HEK293 (cell line): ENCODE results near the gene APC2.

Source experiments
- BCL11B ChIP-seq: fragments of 450-650 bp; formaldehyde crosslinking; IDR thresholded peaks from 2 replicates; pipeline ENCODE4 v1.5.1; 2016; ENCODE audit warnings: low read depth, missing biosample characterization, missing genetic modification characterization
- GLIS2 ChIP-seq: fragments of 450-650 bp; formaldehyde crosslinking; IDR thresholded peaks from 2 replicates; pipeline ENCODE4 v1.5.1; 2016; ENCODE audit warnings: missing biosample characterization, missing genetic modification characterization
- HIC1 ChIP-seq: fragments of 450-650 bp; formaldehyde crosslinking; IDR thresholded peaks from 2 replicates; pipeline ENCODE4 v1.5.1; 2016; ENCODE audit warnings: missing biosample characterization, missing genetic modification characterization
- HOXD13 ChIP-seq: sonication (generic); formaldehyde crosslinking; IDR thresholded peaks from 2 replicates; pipeline ENCODE4 v1.8.0; 2022; ENCODE audit warnings: missing genetic modification reagents, borderline replicate concordance
- INSM2 ChIP-seq: fragments of 450-650 bp; formaldehyde crosslinking; IDR thresholded peaks from 2 replicates; pipeline ENCODE4 v1.5.1; 2016; ENCODE audit warnings: missing biosample characterization, missing genetic modification characterization
- KLF16 ChIP-seq: fragments of 450-650 bp; formaldehyde crosslinking; IDR thresholded peaks from 2 replicates; pipeline ENCODE4 v1.5.1; 2017; ENCODE audit warnings: missing biosample characterization, missing genetic modification characterization
- KLF17 ChIP-seq: fragments of 450-650 bp; formaldehyde crosslinking; IDR thresholded peaks from 2 replicates; pipeline ENCODE4 v1.5.1; 2016; ENCODE audit warnings: missing biosample characterization, missing genetic modification characterization
- PRDM1 ChIP-seq: fragments of 450-650 bp; formaldehyde crosslinking; IDR thresholded peaks from 2 replicates; pipeline ENCODE4; 2016; ENCODE audit warnings: missing biosample characterization, missing genetic modification characterization
- PRDM2 ChIP-seq: fragments of 450-650 bp; formaldehyde crosslinking; IDR thresholded peaks from 2 replicates; pipeline ENCODE4 v1.5.1; 2016; ENCODE audit warnings: missing biosample characterization, missing genetic modification characterization, borderline replicate concordance
- PRDM6 ChIP-seq: fragments of 450-650 bp; formaldehyde crosslinking; IDR thresholded peaks from 2 replicates; pipeline ENCODE4 v1.5.1; 2017; ENCODE audit warnings: missing biosample characterization, missing genetic modification characterization
- RBAK ChIP-seq: fragments of 450-650 bp; formaldehyde crosslinking; IDR thresholded peaks from 2 replicates; pipeline ENCODE4 v1.5.1; 2016; ENCODE audit warnings: missing biosample characterization, missing genetic modification characterization
- SP7 ChIP-seq: fragments of 450-650 bp; formaldehyde crosslinking; IDR thresholded peaks from 2 replicates; pipeline ENCODE4 v1.5.1; 2016; ENCODE audit warnings: missing biosample characterization, missing genetic modification characterization
- YY1 ChIP-seq: fragments of 450-650 bp; formaldehyde crosslinking; IDR thresholded peaks from 2 replicates; pipeline ENCODE4 v1.5.1; 2018; ENCODE audit warnings: missing biosample characterization, missing genetic modification characterization
- ZBTB1 ChIP-seq: fragments of 450-650 bp; formaldehyde crosslinking; IDR thresholded peaks from 2 replicates; pipeline ENCODE4 v1.5.1; 2016; ENCODE audit warnings: missing biosample characterization, missing genetic modification characterization
- ZBTB44 ChIP-seq: fragments of 450-650 bp; IDR thresholded peaks from 2 replicates; pipeline ENCODE4 v1.5.1; 2018; ENCODE audit warnings: missing biosample characterization, mild to moderate bottlenecking, missing genetic modification characterization
- ZNF16 ChIP-seq: fragments of 450-650 bp; formaldehyde crosslinking; IDR thresholded peaks from 2 replicates; pipeline ENCODE4 v1.5.1; 2016; ENCODE audit warnings: low read depth, missing biosample characterization, missing genetic modification characterization
- ZNF202 ChIP-seq: fragments of 450-650 bp; formaldehyde crosslinking; IDR thresholded peaks from 2 replicates; pipeline ENCODE4 v1.5.1; 2016; ENCODE audit warnings: missing biosample characterization, missing genetic modification characterization, borderline replicate concordance
- ZNF600 ChIP-seq: fragments of 450-650 bp; formaldehyde crosslinking; IDR thresholded peaks from 2 replicates; pipeline ENCODE4 v1.5.1; 2016; ENCODE audit warnings: missing biosample characterization, missing genetic modification characterization
- ZNF626 ChIP-seq: fragments of 450-650 bp; sonication (Bioruptor Pico); formaldehyde crosslinking; IDR thresholded peaks from 2 replicates; pipeline ENCODE4 v1.5.1; 2018; ENCODE audit warnings: missing biosample characterization, missing genetic modification characterization, inconsistent platforms
- ZNF677 ChIP-seq: fragments of 450-650 bp; IDR thresholded peaks from 2 replicates; pipeline ENCODE4 v1.5.0; 2018; ENCODE audit warnings: missing biosample characterization, mild to moderate bottlenecking, missing genetic modification characterization, moderate library complexity
- ZNF692 ChIP-seq: fragments of 450-650 bp; formaldehyde crosslinking; IDR thresholded peaks from 2 replicates; pipeline ENCODE4 v1.5.1; 2016; ENCODE audit warnings: missing biosample characterization, missing genetic modification characterization
- ZNF830 ChIP-seq: fragments of 450-650 bp; IDR thresholded peaks from 2 replicates; pipeline ENCODE4 v1.5.0; 2018; ENCODE audit warnings: missing biosample characterization, missing genetic modification characterization, low read depth, mild to moderate bottlenecking, moderate library complexity
- ZSCAN30 ChIP-seq: fragments of 450-650 bp; IDR thresholded peaks from 2 replicates; pipeline ENCODE4 v1.5.1; 2018; ENCODE audit warnings: missing biosample characterization, mild to moderate bottlenecking, missing genetic modification characterization, moderate library complexity

The APC2 gene

GRCh38 chr19:1433119-1434039 lies 16.5 kb upstream of the APC2 start (continued):
- 0 out of 2 replicates have a peak, but pooled peaks have one; percentile 9 for TF ChIP-seq ZNF600 (tag by site-specific recombination)
- no peak for TF ChIP-seq YY1
- TF ChIP-seq PRDM2 (tag by site-specific recombination), result no peak
- TF ChIP-seq HIC1 (tag by site-specific recombination), result peak; percentile 76
- TF ChIP-seq INSM2 (tag by site-specific recombination), result no peak
- TF ChIP-seq SP7, result no peak
- TF ChIP-seq ZNF692 (tag by site-specific recombination), result no peak
- peak; percentile 26; the same call in 1 of the 2 replicates for TF ChIP-seq GLIS2 (tag by site-specific recombination)
- peak; percentile 38; the same call in 1 of the 2 replicates for TF ChIP-seq BCL11B (tag by site-specific recombination)
- TF ChIP-seq PRDM1 (tag by site-specific recombination), result no peak
- TF ChIP-seq ZSCAN30 (tag by site-specific recombination), result no peak
- TF ChIP-seq ZNF677 (tag by site-specific recombination), result no peak
- no peak for TF ChIP-seq ZNF626 (tag by site-specific recombination)
- TF ChIP-seq ZNF202, result no peak
- TF ChIP-seq PRDM6 (tag by site-specific recombination), result no peak
- TF ChIP-seq ZBTB1 (tag by site-specific recombination), result no peak
- no peak for TF ChIP-seq HOXD13
- TF ChIP-seq ZNF830 (tag by site-specific recombination), result no peak
- no peak for TF ChIP-seq KLF16 (tag by site-specific recombination)
- TF ChIP-seq RBAK (tag by site-specific recombination), result no peak
- TF ChIP-seq KLF17 (tag by site-specific recombination), result no peak
- no peak for TF ChIP-seq ZNF16 (tag by site-specific recombination)
- no peak for TF ChIP-seq ZBTB44 (tag by site-specific recombination)
